ENCODE results near the gene TMEM140.

- TF ChIP-seq EZH2 (IDR thresholded peaks at IDR 0.05; ENCODE audit: insufficient read depth, low read length) (no peak), CTCF (IDR thresholded peaks at IDR 0.05; ENCODE audit: insufficient read depth, low read depth, low read length) (no peak)
These were observed 45.5 kb upstream of the TMEM140 start for GRCh38 chr7:135102372-135102771.

All from astrocyte (in vitro differentiated cells and primary cell).